Hematopoietic multipotent progenitor cell treated with erythropoietin and hydrocortisone succinate and interleukin-3 and kit ligand, for 6 days (in vitro differentiated cells): ENCODE data around the gene LANCL1.

Experiments used
- DNase-seq: peaks from one replicate; pipeline ENCODE4 v3.0.0-alpha.2; 2015

Gene LANCL1

GRCh38 chr2:210388148-210388547 is 88.4 kb downstream of the LANCL1 start:
- DNase-seq, result no peak

GRCh38 chr2:210387074-210387473 is 89.5 kb downstream of the LANCL1 start:
- no peak for DNase-seq
